ENCODE data around the gene KCNE4.

DNA sequence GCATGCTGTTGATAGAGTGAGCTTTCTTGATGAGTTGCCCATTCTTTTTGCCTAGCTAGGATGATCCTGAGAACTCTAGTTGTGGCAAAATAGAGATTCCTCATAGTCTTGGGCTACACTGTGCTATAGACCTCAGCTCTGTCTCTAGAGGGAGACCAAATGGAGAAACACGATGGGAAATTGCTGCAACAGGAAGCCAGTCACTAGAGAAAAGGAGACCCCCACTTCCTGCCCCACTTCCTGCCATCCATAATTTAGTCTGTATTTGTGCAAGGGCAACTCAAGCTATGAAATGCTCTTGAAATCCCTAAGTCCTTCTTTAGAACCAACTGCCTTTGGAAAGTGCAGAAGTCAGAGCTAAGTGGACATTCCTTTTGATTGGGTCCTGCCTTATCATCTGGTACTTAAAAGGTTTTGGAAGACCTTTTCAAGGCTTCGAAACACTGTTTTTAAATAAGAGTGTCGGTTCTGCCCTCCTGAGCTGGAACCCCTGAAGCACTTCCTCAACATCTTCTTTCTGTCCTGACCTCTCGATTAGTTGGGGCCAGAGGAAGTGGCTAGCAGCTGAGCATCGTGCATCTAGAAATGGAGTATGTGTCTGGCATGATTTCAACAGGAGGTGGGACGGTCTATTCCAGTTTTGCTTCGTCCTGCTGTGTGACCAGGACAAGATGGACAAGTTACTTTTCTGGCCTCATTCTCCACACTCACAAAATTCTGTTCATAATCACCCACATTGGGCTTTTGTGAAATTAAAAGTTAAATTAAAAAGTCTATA is 8.6 kb upstream of the KCNE4 start:
- TF ChIP-seq, protein P1, sequence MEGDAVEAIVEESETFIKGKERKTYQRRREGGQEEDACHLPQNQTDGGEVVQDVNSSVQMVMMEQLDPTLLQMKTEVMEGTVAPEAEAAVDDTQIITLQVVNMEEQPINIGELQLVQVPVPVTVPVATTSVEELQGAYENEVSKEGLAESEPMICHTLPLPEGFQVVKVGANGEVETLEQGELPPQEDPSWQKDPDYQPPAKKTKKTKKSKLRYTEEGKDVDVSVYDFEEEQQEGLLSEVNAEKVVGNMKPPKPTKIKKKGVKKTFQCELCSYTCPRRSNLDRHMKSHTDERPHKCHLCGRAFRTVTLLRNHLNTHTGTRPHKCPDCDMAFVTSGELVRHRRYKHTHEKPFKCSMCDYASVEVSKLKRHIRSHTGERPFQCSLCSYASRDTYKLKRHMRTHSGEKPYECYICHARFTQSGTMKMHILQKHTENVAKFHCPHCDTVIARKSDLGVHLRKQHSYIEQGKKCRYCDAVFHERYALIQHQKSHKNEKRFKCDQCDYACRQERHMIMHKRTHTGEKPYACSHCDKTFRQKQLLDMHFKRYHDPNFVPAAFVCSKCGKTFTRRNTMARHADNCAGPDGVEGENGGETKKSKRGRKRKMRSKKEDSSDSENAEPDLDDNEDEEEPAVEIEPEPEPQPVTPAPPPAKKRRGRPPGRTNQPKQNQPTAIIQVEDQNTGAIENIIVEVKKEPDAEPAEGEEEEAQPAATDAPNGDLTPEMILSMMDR (IDR thresholded peaks at IDR 0.05; ENCODE audit: poor library complexity, severe bottlenecking) = no peak
- TF ChIP-seq TAF1 (IDR thresholded peaks at IDR 0.05; ENCODE audit: low read depth) = no peak
- TF ChIP-seq EZH2 (IDR thresholded peaks at IDR 0.05; ENCODE audit: borderline replicate concordance, insufficient read depth, low read length, poor library complexity, severe bottlenecking) = no peak
- no peak for TF ChIP-seq POLR2AphosphoS5 (IDR thresholded peaks at IDR 0.05)
- TF ChIP-seq RAD21 (conservative IDR thresholded peaks at IDR 0.05) = no peak
- TF ChIP-seq EP300 (conservative IDR thresholded peaks at IDR 0.05; ENCODE audit: poor library complexity, severe bottlenecking) = no peak
